ENCODE results near the gene NKX1-1. TPM values are rescaled to one million over a fixed set of nuclear protein-coding genes. Genes with fewer than 3 reads are reported as not detected.
"Not testable (repeated sequence)": the region's sequence is repeated elsewhere in the genome, so short reads cannot be mapped to it uniquely, and the experiment has no call there.

Gene NKX1-1
- total RNA-seq, 1 donor from 2014 or later = not detected

- H3K4me3 ChIP-seq (ENCODE audit: low read depth, low read length) = no peak overlapping the region
- TF ChIP-seq, protein P1, sequence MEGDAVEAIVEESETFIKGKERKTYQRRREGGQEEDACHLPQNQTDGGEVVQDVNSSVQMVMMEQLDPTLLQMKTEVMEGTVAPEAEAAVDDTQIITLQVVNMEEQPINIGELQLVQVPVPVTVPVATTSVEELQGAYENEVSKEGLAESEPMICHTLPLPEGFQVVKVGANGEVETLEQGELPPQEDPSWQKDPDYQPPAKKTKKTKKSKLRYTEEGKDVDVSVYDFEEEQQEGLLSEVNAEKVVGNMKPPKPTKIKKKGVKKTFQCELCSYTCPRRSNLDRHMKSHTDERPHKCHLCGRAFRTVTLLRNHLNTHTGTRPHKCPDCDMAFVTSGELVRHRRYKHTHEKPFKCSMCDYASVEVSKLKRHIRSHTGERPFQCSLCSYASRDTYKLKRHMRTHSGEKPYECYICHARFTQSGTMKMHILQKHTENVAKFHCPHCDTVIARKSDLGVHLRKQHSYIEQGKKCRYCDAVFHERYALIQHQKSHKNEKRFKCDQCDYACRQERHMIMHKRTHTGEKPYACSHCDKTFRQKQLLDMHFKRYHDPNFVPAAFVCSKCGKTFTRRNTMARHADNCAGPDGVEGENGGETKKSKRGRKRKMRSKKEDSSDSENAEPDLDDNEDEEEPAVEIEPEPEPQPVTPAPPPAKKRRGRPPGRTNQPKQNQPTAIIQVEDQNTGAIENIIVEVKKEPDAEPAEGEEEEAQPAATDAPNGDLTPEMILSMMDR (conservative IDR thresholded peaks at IDR 0.05; ENCODE audit: low read depth, low read length) = no peak
- no peak for DNase-seq (ENCODE audit: low read depth)
Observed at GRCh38 chr4:1398681-1399507, 7.3 kb downstream of the NKX1-1 start.

GRCh38 chr4:1396806-1397455 lies 9.3 kb downstream of the NKX1-1 start:
- H3K4me3 ChIP-seq (ENCODE audit: low read depth, low read length) = no peak overlapping the region
- DNase-seq (ENCODE audit: low read depth) = no peak
- TF ChIP-seq, protein P1 (conservative IDR thresholded peaks at IDR 0.05; ENCODE audit: low read depth, low read length) = no peak

- no peak overlapping the region for H3K4me3 ChIP-seq (ENCODE audit: low read depth, low read length)
- TF ChIP-seq, protein P1 (conservative IDR thresholded peaks at IDR 0.05; ENCODE audit: low read depth, low read length) = no peak
- no peak for DNase-seq (ENCODE audit: low read depth)
Observed at GRCh38 chr4:1395941-1396805, 10.1 kb downstream of the NKX1-1 start.

- not testable (repeated sequence) for H3K4me3 ChIP-seq (ENCODE audit: low read depth, low read length); DNase-seq (ENCODE audit: low read depth)
Observed at GRCh38 chr4:1395389-1395820, 10.8 kb downstream of the NKX1-1 start.

DNA sequence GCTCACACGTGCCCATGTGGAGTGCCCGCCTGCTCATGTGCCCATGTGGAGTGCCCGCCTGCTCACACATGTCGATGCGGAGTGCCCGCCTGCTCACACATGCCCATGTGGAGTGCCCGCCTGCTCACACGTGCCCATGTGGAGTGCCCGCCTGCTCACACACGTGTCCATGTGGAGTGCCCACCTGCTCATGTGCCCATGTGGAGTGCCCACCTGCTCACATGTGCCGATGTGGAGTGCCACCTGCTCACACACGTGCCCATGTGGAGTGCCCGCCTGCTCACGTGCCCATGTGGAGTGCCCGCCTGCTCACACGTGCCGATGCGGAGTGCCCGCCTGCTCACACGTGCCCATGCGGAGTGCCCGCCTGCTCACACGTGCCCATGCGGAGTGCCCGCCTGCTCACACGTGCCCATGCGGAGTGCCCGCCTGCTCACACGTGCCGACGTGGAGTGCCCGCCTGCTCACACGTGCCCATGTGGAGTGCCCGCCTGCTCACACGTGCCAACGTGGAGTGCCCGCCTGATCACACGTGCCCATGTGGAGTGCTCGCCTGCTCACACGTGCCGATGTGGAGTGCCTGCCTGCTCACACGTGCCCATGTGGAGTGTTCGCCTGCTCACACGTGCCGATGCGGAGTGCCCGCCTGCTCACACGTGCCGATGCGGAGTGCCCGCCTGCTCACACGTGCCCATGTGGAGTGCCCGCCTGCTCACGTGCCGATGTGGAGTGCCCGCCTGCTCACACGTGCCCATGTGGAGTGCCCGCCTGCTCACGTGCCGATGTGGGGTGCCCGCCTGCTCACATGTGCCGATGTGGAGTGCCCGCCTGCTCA lies 11.5 kb downstream of the NKX1-1 start:
- not testable (repeated sequence) for H3K4me3 ChIP-seq (ENCODE audit: low read depth, low read length); DNase-seq (ENCODE audit: low read depth)

DNA sequence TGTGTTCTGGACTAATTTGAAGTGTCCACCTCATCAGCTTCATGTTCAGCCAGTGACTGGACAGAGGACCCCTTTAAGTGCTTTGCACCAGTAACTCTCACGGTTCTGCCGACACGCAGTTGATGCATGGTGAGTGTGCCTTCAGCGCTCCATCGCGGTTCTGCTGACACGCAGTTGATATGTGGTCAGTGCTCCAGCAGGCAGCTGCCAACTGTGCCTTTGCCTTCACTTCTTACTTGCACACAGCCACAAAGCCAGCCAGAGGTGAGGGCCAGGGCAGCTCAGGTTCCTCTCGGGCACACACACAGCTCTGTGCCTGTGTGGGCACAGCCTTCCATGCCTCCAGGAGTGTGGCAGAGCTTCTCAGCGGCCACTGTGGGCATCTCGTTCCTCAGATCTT lies 12.4 kb downstream of the NKX1-1 start:
- H3K4me3 ChIP-seq (ENCODE audit: low read depth, low read length) = no peak overlapping the region
- TF ChIP-seq, protein P1 (conservative IDR thresholded peaks at IDR 0.05; ENCODE audit: low read depth, low read length) = no peak

GRCh38 chr4:1393363-1393762 lies 12.9 kb downstream of the NKX1-1 start:
- not testable (repeated sequence) for DNase-seq (ENCODE audit: low read depth); H3K4me3 ChIP-seq (ENCODE audit: low read depth, low read length)

More for the DNA sequence above, 12.4 kb downstream of the NKX1-1 start:
- no peak for DNase-seq (ENCODE audit: low read depth)

Measured in epithelial cell of proximal tubule (primary cell).